Stimulated activated CD8-positive, alpha-beta memory T cell treated with anti-CD3 and anti-CD28 coated beads, Interleukin-15, amount 100 ng/mL, for 24 hours (primary cell): ENCODE data around the gene CCL19.
"Not testable (repeated sequence)": the region's sequence is repeated elsewhere in the genome, so short reads cannot be mapped to it uniquely, and the experiment has no call there.

Experiments
- DNase-seq: peaks from one replicate; pipeline ENCODE4 v3.0.0-alpha.2; 2020; ENCODE audit warnings: low read depth

CCL19 gene

GRCh38 chr9:34690983-34691935 lies at the start of gene CCL19:
TSS of gene CCL19 (minus strand) at chr9:34691276. CDS start at chr9:34691139, 137 bp downstream.
- no peak for DNase-seq

DNA sequence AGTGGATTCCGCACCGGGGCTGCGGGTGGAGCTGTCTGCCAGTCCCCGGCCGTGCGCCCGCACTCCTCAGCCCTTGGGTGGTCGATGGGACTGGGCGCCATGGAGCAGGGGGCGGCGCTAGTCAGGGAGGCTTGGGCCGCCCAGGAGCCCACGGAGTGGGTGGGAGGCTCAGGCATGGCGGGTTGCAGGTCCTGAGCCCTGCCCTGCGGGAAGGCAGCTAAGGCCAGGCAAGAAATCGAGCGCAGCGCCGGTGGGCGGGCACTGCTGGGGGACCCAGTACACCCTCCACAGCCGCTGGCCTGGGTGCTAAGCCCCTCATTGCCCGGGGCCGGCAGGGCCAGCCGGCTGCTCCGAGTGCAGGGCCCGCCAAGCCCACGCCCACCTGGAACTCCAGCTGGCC lies 49.1 kb upstream of the CCL19 start:
- not testable (repeated sequence) for DNase-seq

- DNase-seq, result no peak
Measured at GRCh38 chr9:34737677-34738260, 46.7 kb upstream of the CCL19 start.

GRCh38 chr9:34734720-34735119 lies 43.6 kb upstream of the CCL19 start:
- DNase-seq, result no peak

- no peak for DNase-seq
Measured at GRCh38 chr9:34732886-34733285, 41.8 kb upstream of the CCL19 start.

GRCh38 chr9:34732478-34732877 lies 41.4 kb upstream of the CCL19 start:
- DNase-seq, result no peak

DNA sequence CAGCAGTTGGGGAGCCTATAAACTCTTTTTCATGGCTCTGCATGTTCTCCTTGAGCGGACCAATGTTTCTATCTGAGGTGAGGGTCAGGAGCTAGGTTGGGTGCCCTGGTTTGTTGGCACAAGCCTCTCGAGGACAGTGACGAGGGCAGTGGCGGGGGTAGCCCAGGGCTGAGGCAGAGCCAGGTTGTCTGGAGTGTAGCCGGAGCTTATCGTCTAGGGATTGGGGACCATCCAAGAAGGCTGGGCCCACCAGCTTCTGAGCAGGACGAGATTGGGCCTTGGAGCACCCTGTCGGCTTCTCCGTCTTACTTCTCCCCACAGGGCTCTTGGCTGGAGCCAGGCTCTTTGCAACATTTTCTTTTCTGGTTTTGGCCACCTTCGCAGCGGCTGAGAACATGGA lies 32.1 kb upstream of the CCL19 start:
- DNase-seq, result no peak

DNA sequence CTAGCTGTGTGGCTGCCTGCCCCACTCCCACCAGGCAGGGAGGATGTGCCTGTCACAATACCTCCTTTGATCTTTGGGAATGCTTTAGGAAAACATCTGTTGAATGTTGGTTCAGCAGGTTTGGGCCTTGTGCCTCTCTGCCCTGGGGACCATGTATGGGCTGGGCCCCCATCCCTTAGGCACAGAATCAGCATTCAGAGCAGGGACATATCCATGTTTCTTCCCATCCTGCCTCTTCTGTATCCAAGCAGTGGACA lies 28.6 kb upstream of the CCL19 start:
- not testable (repeated sequence) for DNase-seq

GRCh38 chr9:34719021-34719768 lies 28.1 kb upstream of the CCL19 start:
- no peak for DNase-seq

GRCh38 chr9:34717996-34718614 lies 27.0 kb upstream of the CCL19 start:
- no peak for DNase-seq

- no peak for DNase-seq
Measured at GRCh38 chr9:34716711-34717110, 25.6 kb upstream of the CCL19 start.

- no peak for DNase-seq
Measured at GRCh38 chr9:34715639-34716215, 24.7 kb upstream of the CCL19 start.

DNA sequence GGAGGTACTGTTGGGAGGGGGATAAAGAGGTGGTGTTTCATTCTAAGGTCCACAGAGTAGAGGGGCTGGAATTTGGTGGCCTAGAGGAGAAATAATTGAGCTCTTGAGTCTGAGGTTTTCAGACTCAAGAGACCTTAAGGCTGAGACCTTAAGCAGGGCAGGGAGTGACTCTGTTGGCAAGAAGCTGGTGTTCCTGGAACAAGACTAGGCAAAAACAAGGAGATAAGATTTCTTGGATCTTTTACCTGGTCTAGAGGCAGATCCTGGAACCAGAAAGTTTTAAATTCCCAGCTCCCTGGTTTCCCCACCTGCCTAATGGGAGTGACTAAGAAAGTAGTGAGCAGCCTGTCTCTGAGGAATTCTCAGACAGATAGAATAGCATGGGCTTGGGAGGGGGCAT lies 22.9 kb upstream of the CCL19 start:
- DNase-seq, result no peak

DNA sequence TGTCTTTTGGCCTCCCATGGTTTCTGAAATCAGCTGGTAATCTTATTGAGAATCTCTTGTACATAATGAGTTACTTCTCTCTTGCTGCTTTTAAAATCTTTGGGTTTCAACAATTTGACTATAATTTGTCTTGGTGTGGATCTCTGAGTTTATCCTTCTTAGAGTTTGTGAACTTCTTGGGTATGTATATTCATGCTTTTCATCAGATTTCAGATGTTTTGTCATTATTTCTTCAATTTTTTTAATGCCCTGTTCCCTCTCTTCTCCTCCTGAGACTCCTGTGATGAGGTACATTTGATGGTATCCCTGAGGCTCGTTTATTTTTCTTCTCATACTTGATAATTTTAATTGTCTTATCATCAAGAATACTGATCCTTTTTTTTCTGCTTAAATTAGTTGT lies 21.1 kb upstream of the CCL19 start:
- DNase-seq, result no peak

DNA sequence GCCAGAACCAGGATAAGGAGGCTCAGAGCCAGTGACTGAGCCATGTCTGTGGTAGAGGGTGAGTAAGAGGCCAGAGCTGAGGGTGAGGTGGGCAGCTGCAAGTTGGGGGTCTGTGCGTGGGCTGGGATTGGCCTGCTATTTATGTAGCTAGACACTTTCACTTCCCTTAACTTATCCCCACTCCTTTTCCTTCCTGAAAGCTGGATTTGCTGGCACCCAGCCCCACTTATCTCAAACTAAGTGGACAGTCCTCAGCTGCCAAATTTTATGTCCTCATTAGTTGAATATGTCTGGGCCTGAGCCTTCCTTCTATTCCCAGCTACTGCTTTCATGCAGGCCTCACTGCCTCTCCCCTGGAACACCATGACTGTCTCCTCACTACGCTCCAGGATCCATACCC lies 18.9 kb upstream of the CCL19 start, which contains the start of gene CCL21:
CCL21 (minus strand) TSS at position 114 of the 400 bp plus-strand sequence; CDS start at position 44, 70 bp downstream.
- no peak for DNase-seq

DNA sequence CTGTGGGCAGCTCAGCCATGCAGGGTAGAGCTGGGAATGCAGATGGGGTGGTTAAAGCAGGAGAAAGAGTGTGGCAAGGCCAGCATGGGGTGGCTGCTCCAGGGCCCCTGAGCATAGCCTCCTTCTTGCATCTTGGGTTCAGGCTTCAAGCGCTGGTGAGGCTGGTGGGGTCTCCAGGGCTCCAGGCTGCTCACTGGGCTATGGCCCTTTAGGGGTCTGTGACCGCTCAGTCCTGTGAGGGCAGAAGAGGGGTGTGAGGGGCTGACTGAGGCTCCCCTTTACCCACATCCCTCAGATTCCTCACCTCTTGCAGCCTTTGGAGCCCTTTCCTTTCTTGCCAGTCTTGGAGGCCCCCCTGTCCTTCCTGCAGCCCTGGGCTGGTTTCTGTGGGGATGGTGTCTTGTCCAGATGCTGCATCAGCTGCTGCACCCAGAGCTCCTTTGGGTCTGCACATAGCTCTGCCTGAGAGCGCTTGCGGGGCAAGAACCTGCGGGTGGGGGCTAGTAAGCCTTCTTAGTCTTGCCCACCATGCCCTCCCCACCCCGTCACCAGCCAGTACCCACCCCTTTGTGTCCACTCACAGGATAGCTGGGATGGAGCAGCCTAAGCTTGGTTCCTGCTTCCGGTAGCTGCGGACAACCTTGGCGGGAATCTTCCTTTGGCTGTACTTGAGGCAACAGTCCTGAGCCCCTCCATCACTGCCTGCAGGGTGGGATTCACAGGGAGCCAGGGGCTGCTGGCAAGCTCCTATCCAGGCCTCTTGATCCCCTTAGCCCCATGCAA lies 18.3 kb upstream of the CCL19 start:
- DNase-seq, result no peak

DNA sequence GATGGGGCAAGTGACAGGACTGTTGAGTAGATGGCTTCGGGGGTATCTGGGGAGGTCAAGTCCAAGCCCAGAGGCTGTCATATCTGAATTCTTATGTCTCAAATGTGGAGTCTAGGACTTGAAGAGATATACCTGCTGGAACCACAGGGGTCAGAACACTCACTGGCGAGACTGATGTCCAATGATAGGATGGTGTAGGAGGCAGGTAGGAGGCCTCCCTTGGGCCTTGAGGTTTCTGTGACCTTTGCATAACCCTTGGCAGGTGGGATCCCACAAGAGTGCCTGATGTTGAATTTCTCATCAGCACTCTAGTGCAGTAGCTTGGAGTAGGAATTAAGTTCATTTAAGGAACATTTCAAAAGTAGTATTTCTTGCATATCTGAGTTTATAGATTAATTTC lies 16.1 kb upstream of the CCL19 start:
- no peak for DNase-seq

DNA sequence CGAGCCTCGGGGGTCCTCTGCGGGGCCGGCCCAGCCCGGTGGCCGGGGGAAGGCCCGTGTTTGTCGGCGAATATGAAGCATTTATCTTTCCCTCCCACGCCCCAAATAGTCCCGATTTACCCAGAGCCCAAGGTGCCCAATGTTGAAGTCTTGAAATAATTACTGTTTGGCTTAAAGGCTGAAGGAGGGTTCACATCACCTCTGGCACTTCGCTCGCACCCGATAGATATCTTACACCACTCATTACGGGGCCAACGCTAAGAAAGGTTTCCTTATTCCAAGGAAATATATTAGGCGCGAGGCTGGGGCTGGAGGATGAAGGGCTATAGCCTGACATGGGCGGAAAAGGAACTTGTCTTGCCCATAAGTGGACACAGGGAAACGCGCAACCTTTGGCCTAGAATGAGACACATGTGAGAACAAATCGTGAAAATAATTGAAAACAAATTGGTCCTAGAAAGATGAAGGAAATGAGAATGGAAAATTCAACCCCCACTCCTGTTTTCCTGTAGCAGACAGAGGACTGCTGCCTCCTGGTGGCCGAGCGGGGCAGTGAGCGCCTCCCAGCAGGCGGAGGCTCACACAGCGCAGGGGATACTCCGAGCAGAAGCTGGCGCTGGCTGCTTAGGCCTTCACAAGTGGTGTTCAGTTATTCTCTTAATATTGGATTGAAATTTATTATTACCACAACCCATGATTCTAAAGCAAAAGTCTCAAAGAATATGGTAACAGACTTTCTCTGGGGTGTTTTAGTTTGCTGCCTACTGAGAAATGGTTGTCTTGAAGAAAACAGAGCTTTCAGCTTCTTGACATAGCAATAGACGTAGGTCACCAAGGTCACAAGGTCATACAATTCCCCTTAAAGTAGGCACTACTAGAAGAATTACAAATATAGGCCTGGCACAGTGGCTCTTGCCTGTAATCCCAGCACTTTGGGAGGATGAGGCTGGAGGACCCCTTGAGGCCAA lies 11.0 kb upstream of the CCL19 start:
- DNase-seq, result peak; percentile 72

- peak; percentile 55 for DNase-seq
Measured at GRCh38 chr9:34701023-34701768, 10.1 kb upstream of the CCL19 start.
